HL-60 (cell line): ENCODE data around the gene SSR2.

Experiments
- DNase-seq, 2 experiments: peaks; one replicate each; pipeline ENCODE4 v3.0.0-alpha.2; 2010 to 2020; ENCODE audit warnings: low read depth in 1 of 2, low spot score in 1 of 2
- H3K27ac ChIP-seq: fragments of 250-450 bp; sonication (Bioruptor Pico); replicated peaks from 2 replicates; pipeline ENCODE4 v1.5.1; 2020; ENCODE audit warnings: mild to moderate bottlenecking, moderate library complexity
- H3K27me3 ChIP-seq: fragments of 250-450 bp; sonication (Bioruptor Pico); 2 replicates; pipeline ENCODE4 v1.5.1; 2021; ENCODE audit warnings: mild to moderate bottlenecking, moderate library complexity; ENCODE audit not compliant: insufficient read depth, poor library complexity, severe bottlenecking
- H3K4me3 ChIP-seq: replicated peaks from 2 replicates; pipeline ENCODE4 v1.5.1; 2011; ENCODE audit warnings: mild to moderate bottlenecking, control low read depth, low read length; ENCODE audit not compliant: insufficient read depth
- CTCF ChIP-seq: IDR thresholded peaks from one replicate; pipeline ENCODE4 v1.5.1; 2011; ENCODE audit warnings: low read length, control low read depth, inconsistent platforms; ENCODE audit not compliant: insufficient read depth
- GABPA ChIP-seq: IDR thresholded peaks from 2 replicates; pipeline ENCODE4 v1.6.1; 2012; ENCODE audit warnings: low read depth
- POLR2AphosphoS5 ChIP-seq: IDR thresholded peaks from 2 replicates; pipeline ENCODE4 v1.6.1; 2012; ENCODE audit warnings: low read depth
- REST ChIP-seq: IDR thresholded peaks from 2 replicates; pipeline ENCODE4 v1.6.1; 2012; ENCODE audit warnings: low read depth; ENCODE audit not compliant: insufficient replicate concordance
- SPI1 ChIP-seq: IDR thresholded peaks from 2 replicates; pipeline ENCODE4 v1.6.1; 2012; ENCODE audit warnings: low read depth, mild to moderate bottlenecking, borderline replicate concordance

SSR2 gene

GRCh38 chr1:155979597-155980343 lies 41.0 kb downstream of the SSR2 start:
- TF ChIP-seq CTCF (no peak), POLR2AphosphoS5 (no peak), SPI1 (peak; percentile 38; the same call in 1 of the 2 replicates), REST (no peak), GABPA (no peak)
- Histone ChIP-seq H3K4me3 (peak overlapping the region; percentile 84), H3K27me3 (no peaks in the 10 kb centered on the region), H3K27ac (peak overlapping the region; percentile 100)
- DNase-seq: peak; percentile 29 to 37

- peak overlapping the region; percentile 84 for H3K4me3 ChIP-seq
- H3K27ac ChIP-seq: peak overlapping the region; percentile 100
- DNase-seq: peak; percentile 50 to 54
- TF ChIP-seq POLR2AphosphoS5 (no peak), REST (no peak), GABPA (no peak), SPI1 (no peak), CTCF (no peak)
- H3K27me3 ChIP-seq: no peaks in the 10 kb centered on the region
Measured at GRCh38 chr1:155978973-155979429, 41.8 kb downstream of the SSR2 start.

- TF ChIP-seq POLR2AphosphoS5: peak; percentile 70; the same call in 1 of the 2 replicates
- peak; percentile 39 for TF ChIP-seq REST
- no peak for TF ChIP-seq GABPA
- no peak for TF ChIP-seq CTCF
- TF ChIP-seq SPI1: peak; percentile 96
- Histone ChIP-seq H3K4me3 (peak within 1 kb of the TSS; percentile 84), H3K27ac (peak within 1 kb of the TSS; percentile 100), H3K27me3 (no peaks in the 10 kb centered on the region)
- DNase-seq: peak; percentile 95 to 97
Measured at GRCh38 chr1:155978325-155978972, 42.3 kb downstream of the SSR2 start, which contains the start of gene ARHGEF2. ARHGEF2 (minus strand) TSS chr1:155978547; CDS start chr1:155978427, 120 bp downstream.
